GM23248 (cell line): ENCODE data around the gene TMEM270. TPM values are rescaled to one million over a fixed set of nuclear protein-coding genes. Genes with fewer than 3 reads are reported as not detected.

Experiments used
- DNase-seq: peaks from one replicate; pipeline ENCODE4 v3.0.0-alpha.2; 2015
- H2AFZ ChIP-seq: fragments of 200-600 bp; sonication (generic); 2 replicates; pipeline ENCODE4 v1.6.1; 2016; ENCODE audit warnings: antibody characterized with exemption
- H3F3A ChIP-seq: fragments of 200-600 bp; sonication (generic); 2 replicates; pipeline ENCODE4 v1.6.1; 2016; ENCODE audit warnings: mild to moderate bottlenecking, antibody characterized with exemption, mixed run types; ENCODE audit not compliant: insufficient read depth
- H3K27ac ChIP-seq: fragments of 200-600 bp; sonication (generic); 2 replicates; pipeline ENCODE4 v1.5.1; 2016; ENCODE audit warnings: mild to moderate bottlenecking
- H3K27me3 ChIP-seq: fragments of 200-600 bp; sonication (generic); replicated peaks from 2 replicates; pipeline ENCODE4 v1.6.1; 2016; ENCODE audit warnings: mild to moderate bottlenecking; ENCODE audit not compliant: insufficient read depth
- H3K36me3 ChIP-seq: fragments of 200-600 bp; sonication (generic); 2 replicates; pipeline ENCODE4 v1.6.1; 2016; ENCODE audit warnings: low read depth, mild to moderate bottlenecking
- H3K4me1 ChIP-seq: fragments of 200-600 bp; sonication (generic); 2 replicates; pipeline ENCODE4 v1.6.1; 2016; ENCODE audit warnings: mild to moderate bottlenecking; ENCODE audit not compliant: insufficient read depth
- H3K4me2 ChIP-seq: fragments of 200-600 bp; sonication (generic); one replicate; pipeline ENCODE4 v1.6.1; 2016; ENCODE audit warnings: mild to moderate bottlenecking; ENCODE audit not compliant: unreplicated experiment
- H3K4me3 ChIP-seq: fragments of 200-600 bp; sonication (generic); 2 replicates; pipeline ENCODE4 v1.5.1; 2016; ENCODE audit warnings: mild to moderate bottlenecking
- H3K79me2 ChIP-seq: fragments of 200-600 bp; sonication (generic); 2 replicates; pipeline ENCODE4 v1.6.1; 2016; ENCODE audit warnings: mild to moderate bottlenecking; ENCODE audit not compliant: insufficient read depth
- H3K9ac ChIP-seq: fragments of 200-600 bp; sonication (generic); 2 replicates; pipeline ENCODE4 v1.6.1; 2016; ENCODE audit warnings: mild to moderate bottlenecking
- H3K9me2 ChIP-seq: fragments of 200-600 bp; sonication (generic); 2 replicates; pipeline ENCODE4 v1.6.1; 2016; ENCODE audit warnings: mixed run types, mild to moderate bottlenecking, moderate library complexity; ENCODE audit not compliant: insufficient read depth
- H3K9me3 ChIP-seq: fragments of 200-600 bp; sonication (generic); one replicate; pipeline ENCODE4 v1.6.1; 2017; ENCODE audit warnings: low read depth
- H4K20me1 ChIP-seq: fragments of 200-600 bp; sonication (generic); 2 replicates; pipeline ENCODE4 v1.6.0; 2016; ENCODE audit not compliant: insufficient read depth
- EZH2 ChIP-seq: fragments of 200-600 bp; sonication (generic); IDR thresholded peaks from 2 replicates; pipeline ENCODE4 v1.6.1; 2018; ENCODE audit warnings: antibody characterized with exemption, mild to moderate bottlenecking; ENCODE audit not compliant: insufficient read depth, poor library complexity, severe bottlenecking
- EZH2phosphoT487 ChIP-seq: fragments of 200-600 bp; sonication (generic); IDR thresholded peaks from 2 replicates; pipeline ENCODE4 v1.6.1; 2018; ENCODE audit warnings: antibody characterized with exemption, moderate library complexity, mild to moderate bottlenecking, low read depth; ENCODE audit not compliant: insufficient read depth
- WGBS, 2 experiments: methylation state at CpG; one replicate each; pipeline ENCODE4 v1.1.6; 2015 to 2017; ENCODE audit warnings: low lambda C conversion rate in 2 of 2, low coverage in 1 of 2; ENCODE audit errors: missing lambda C conversion rate in 2 of 2; 5-methylcytosine and 5-hydroxymethylcytosine counted together
- in situ Hi-C: fragments of 300-500 bp; cut with MboI; formaldehyde crosslinking; loops from 2 replicates; pipeline ENCODE4 v1.15.0; 2020
- polyA plus RNA-seq: library from polyadenylated mRNA; unstranded; fragments of >200 nt; fragmentation: Nextera tagmentation; extraction: Ambion mirVana; gene quantifications from 2 replicates; pipeline ENCODE4 v1.2.1, GENCODE V29; 2016
- total RNA-seq: library from RNA; depleted of rRNA; stranded (reverse); fragments of >200 nt; shearing (Covaris generic); gene quantifications from 2 replicates; pipeline ENCODE4 v1.2.3, GENCODE V29; 2014

Gene TMEM270
- total and polyA plus RNA-seq, 2 experiments from 2014 or later, result not detected

DNA sequence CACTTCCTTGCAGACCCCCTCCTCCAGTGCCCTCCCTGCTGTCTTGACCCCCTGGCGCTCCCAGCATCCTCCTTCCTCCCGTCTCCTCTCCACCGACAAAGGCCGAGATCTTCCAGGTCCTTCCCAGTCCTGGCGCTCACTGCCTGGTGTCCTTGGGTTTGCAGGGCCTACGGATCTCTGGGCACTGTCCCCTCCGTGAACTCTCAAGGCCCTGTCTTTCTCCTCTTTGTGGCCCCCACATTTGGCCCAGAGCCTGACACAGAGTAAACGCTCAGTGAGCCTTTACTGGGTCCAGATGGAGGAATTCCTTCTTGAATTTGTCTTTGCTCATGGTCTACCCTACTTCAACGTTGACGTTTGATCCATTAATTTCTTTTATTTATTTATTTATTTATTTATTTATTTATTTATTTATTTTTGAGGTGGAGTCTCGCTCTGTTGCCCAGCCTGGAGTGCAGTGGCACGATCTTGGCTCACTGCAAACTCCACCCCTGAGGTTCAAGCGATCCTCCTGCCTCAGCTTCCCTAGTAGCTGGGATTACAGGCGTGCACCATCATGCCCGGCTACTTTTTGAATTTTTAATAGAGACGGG, 29.7 kb downstream of the TMEM270 start:
- Histone ChIP-seq H3K9ac (no peak overlapping the region), H3K27me3 (no peaks in the 10 kb centered on the region), H2AFZ (no peak overlapping the region), H4K20me1 (no peaks in the 10 kb centered on the region), H3K9me3 (no peaks in the 10 kb centered on the region), H3K36me3 (no peaks in the 10 kb centered on the region), H3K79me2 (no peaks in the 10 kb centered on the region), H3K27ac (no peak overlapping the region), H3F3A (peaks cover 22% of the 10 kb centered on the region), H3K9me2 (no peaks in the 10 kb centered on the region), H3K4me1 (peaks cover 49% of the 10 kb centered on the region), H3K4me3 (no peak overlapping the region), H3K4me2 (no peak overlapping the region)
- 94 to 95% methylated on average over 16 of the region's 16 CpGs for WGBS, 2 experiments
- no peak for TF ChIP-seq EZH2
- TF ChIP-seq EZH2phosphoT487, result no peak
- no peak for DNase-seq
- in situ Hi-C loops, result no loop called here

GRCh38 chr7:73891178-73891885, 30.4 kb downstream of the TMEM270 start:
- Histone ChIP-seq H3K36me3 (no peaks in the 10 kb centered on the region), H3K4me2 (no peak overlapping the region), H4K20me1 (no peaks in the 10 kb centered on the region), H3F3A (peaks cover 29% of the 10 kb centered on the region), H3K79me2 (no peaks in the 10 kb centered on the region), H2AFZ (no peak overlapping the region), H3K27ac (peak overlapping the region; percentile 40; the same call in 1 of the 2 replicates), H3K9me3 (no peaks in the 10 kb centered on the region), H3K9me2 (no peaks in the 10 kb centered on the region), H3K27me3 (no peaks in the 10 kb centered on the region), H3K4me3 (no peak overlapping the region), H3K9ac (no peak overlapping the region), H3K4me1 (peaks cover 52% of the 10 kb centered on the region)
- TF ChIP-seq EZH2phosphoT487 (no peak), EZH2 (no peak)
- WGBS, 2 experiments, result 84 to 88% methylated on average over 15 to 16 of the region's 16 CpGs
- in situ Hi-C loops, result no loop called here
- DNase-seq, result peak; percentile 35

- 35 to 37% methylated on average over 11 of the region's 11 CpGs for WGBS, 2 experiments
- Histone ChIP-seq H3F3A (peaks cover 39% of the 10 kb centered on the region), H3K9me2 (no peaks in the 10 kb centered on the region), H3K27me3 (no peaks in the 10 kb centered on the region), H3K27ac (peak overlapping the region; percentile 40), H3K9ac (peak overlapping the region; percentile 20; the same call in 1 of the 2 replicates), H3K9me3 (no peaks in the 10 kb centered on the region), H3K4me1 (peaks cover 52% of the 10 kb centered on the region), H3K79me2 (no peaks in the 10 kb centered on the region), H3K36me3 (no peaks in the 10 kb centered on the region), H3K4me2 (peak overlapping the region; percentile 11), H4K20me1 (no peaks in the 10 kb centered on the region), H3K4me3 (no peak overlapping the region), H2AFZ (no peak overlapping the region)
- DNase-seq, result peak; percentile 64
- in situ Hi-C loops, result no loop called here
- TF ChIP-seq EZH2 (no peak), EZH2phosphoT487 (no peak)
Measured at GRCh38 chr7:73892003-73892999, 31.3 kb downstream of the TMEM270 start.
